ENCODE results near the gene KCNK7.

Gene KCNK7

DNA sequence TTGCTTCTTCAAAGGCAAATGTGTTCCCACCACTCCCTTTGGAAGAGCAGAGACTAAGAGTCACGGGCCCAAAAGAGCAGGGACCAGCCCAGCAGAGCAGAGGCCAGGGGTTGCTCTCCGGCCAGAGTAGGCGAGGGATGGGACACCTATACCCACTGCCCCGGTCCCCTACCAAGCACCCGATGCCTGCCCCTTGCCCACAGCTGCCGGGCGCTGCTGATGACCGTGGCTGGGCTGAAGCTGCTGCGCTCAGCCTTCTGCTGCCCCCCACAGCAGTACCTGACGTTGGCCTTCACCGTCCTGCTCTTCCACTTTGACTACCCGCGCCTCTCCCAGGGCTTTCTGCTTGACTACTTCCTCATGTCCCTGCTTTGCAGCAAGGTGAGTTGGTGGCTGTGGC lies 31.6 kb upstream of the KCNK7 start:
- TF ChIP-seq, protein P1, sequence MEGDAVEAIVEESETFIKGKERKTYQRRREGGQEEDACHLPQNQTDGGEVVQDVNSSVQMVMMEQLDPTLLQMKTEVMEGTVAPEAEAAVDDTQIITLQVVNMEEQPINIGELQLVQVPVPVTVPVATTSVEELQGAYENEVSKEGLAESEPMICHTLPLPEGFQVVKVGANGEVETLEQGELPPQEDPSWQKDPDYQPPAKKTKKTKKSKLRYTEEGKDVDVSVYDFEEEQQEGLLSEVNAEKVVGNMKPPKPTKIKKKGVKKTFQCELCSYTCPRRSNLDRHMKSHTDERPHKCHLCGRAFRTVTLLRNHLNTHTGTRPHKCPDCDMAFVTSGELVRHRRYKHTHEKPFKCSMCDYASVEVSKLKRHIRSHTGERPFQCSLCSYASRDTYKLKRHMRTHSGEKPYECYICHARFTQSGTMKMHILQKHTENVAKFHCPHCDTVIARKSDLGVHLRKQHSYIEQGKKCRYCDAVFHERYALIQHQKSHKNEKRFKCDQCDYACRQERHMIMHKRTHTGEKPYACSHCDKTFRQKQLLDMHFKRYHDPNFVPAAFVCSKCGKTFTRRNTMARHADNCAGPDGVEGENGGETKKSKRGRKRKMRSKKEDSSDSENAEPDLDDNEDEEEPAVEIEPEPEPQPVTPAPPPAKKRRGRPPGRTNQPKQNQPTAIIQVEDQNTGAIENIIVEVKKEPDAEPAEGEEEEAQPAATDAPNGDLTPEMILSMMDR (conservative IDR thresholded peaks at IDR 0.05; ENCODE audit: low read depth): no peak
- ChIA-PET POLR2A (ENCODE audit: low non-redundant PET) (no interaction called here), CTCF (no interaction called here)
- H3K27ac ChIP-seq: peak overlapping the region; percentile 16
- DNase-seq (ENCODE audit: low spot score): no peak

- peak overlapping the region; percentile 22 for H3K27ac ChIP-seq
- TF ChIP-seq, protein P1 (conservative IDR thresholded peaks at IDR 0.05; ENCODE audit: low read depth): peak; percentile 42
- DNase-seq (ENCODE audit: low spot score): no peak
- CTCF ChIA-PET: interaction anchor here (0.6 to 0.7 kb wide), 4 partner anchors 11 to 235 kb away, joined by 3 to 6 read pairs (median 4); no protein-coding TSS in a partner anchor
- POLR2A ChIA-PET (ENCODE audit: low non-redundant PET): no interaction called here
These were observed 30.2 kb upstream of the KCNK7 start for GRCh38 chr11:65625628-65626342.

- 0 out of 2 replicates have a peak overlapping the region, but pooled peaks have one; percentile 2 for H3K27ac ChIP-seq
- TF ChIP-seq, protein P1 (conservative IDR thresholded peaks at IDR 0.05; ENCODE audit: low read depth): no peak
- POLR2A ChIA-PET (ENCODE audit: low non-redundant PET): no interaction called here
- CTCF ChIA-PET: interaction anchor here (0.6 kb wide), 1 partner anchor 12 kb away, joined by 4 read pairs; no protein-coding TSS in a partner anchor
- no peak for DNase-seq (ENCODE audit: low spot score)
These were observed 29.5 kb upstream of the KCNK7 start for GRCh38 chr11:65624931-65625627.

GRCh38 chr11:65623852-65624616 lies 28.4 kb upstream of the KCNK7 start:
- peak overlapping the region; percentile 19; the same call in 1 of the 2 replicates for H3K27ac ChIP-seq
- ChIA-PET CTCF (no interaction called here), POLR2A (ENCODE audit: low non-redundant PET) (no interaction called here)
- TF ChIP-seq, protein P1 (conservative IDR thresholded peaks at IDR 0.05; ENCODE audit: low read depth): no peak
- no peak for DNase-seq (ENCODE audit: low spot score)

- CTCF ChIA-PET: interaction anchor here (0.9 kb wide), 1 partner anchor 15 kb away, joined by 4 read pairs; the partner anchor contains the start of gene SIPA1
- no peak for DNase-seq (ENCODE audit: low spot score)
- peak overlapping the region; percentile 19 for H3K27ac ChIP-seq
- POLR2A ChIA-PET (ENCODE audit: low non-redundant PET): no interaction called here
- TF ChIP-seq, protein P1 (conservative IDR thresholded peaks at IDR 0.05; ENCODE audit: low read depth): no peak
These were observed 27.6 kb upstream of the KCNK7 start for GRCh38 chr11:65623177-65623576.

GRCh38 chr11:65622011-65622410 lies 26.4 kb upstream of the KCNK7 start:
- no peak for DNase-seq (ENCODE audit: low spot score)
- peak overlapping the region; percentile 0; the same call in 1 of the 2 replicates for H3K27ac ChIP-seq
- TF ChIP-seq, protein P1 (conservative IDR thresholded peaks at IDR 0.05; ENCODE audit: low read depth): no peak
- POLR2A ChIA-PET (ENCODE audit: low non-redundant PET): interaction anchor here (0.7 kb wide), 1 partner anchor 31 kb away, joined by 3 read pairs; no protein-coding TSS in a partner anchor
- CTCF ChIA-PET: no interaction called here
